Lower leg skin (tissue), 4 donors: ENCODE data around the gene ERMAP. TPM values are rescaled to one million over a fixed set of nuclear protein-coding genes. Genes with fewer than 3 reads are reported as not detected.
"Not testable (repeated sequence)": the region's sequence is repeated elsewhere in the genome, so short reads cannot be mapped to it uniquely, and the experiment has no call there.

Source experiments
- DNase-seq, 2 donors: peaks; one replicate each; pipeline ENCODE4 v3.0.0-alpha.2; 2019; ENCODE audit warnings: low spot score in 2 of 2
- H3K4me3 ChIP-seq: fragments of 200-600 bp; sonication (generic); 2 replicates; pipeline ENCODE4 v1.5.1; 2017; ENCODE audit warnings: mild to moderate bottlenecking, low read depth; ENCODE audit not compliant: poor library complexity, severe bottlenecking
- POLR2A ChIP-seq, 2 donors: fragments of 450-650 bp; IDR thresholded peaks; one replicate each; pipeline ENCODE4 v1.6.1; 2016 to 2017; ENCODE audit warnings: antibody characterized with exemption in 2 of 2, mild to moderate bottlenecking in 1 of 2, moderate library complexity in 1 of 2
- WGBS, 2 donors: methylation state at CpG; one replicate each; pipeline ENCODE4 v1.1.5; 2018; 5-methylcytosine and 5-hydroxymethylcytosine counted together
- intact Hi-C: fragments of 100-400 bp; cut with DNase I; formaldehyde crosslinking; loops from one replicate; pipeline ENCODE4 v1.15.0; 2023; ENCODE audit warnings: low total_unique reads
- total RNA-seq, 4 donors: library from RNA; depleted of rRNA; stranded (reverse); fragments of >200 nt; gene quantifications; one replicate each; pipeline ENCODE4 v1.1.0, GENCODE V29; 2016
- TF ChIP-seq, protein P1 (sequence below), 3 donors: fragments of 450-650 bp; IDR thresholded peaks; one replicate each; pipeline ENCODE4 v1.5.1; 2016; ENCODE audit warnings: antibody characterized with exemption in 3 of 3, mild to moderate bottlenecking in 3 of 3, moderate library complexity in 2 of 3

Gene ERMAP
- total RNA-seq, 4 donors from 2014 or later, result 8.0 to 11.5 (median 9.3) TPM

DNA sequence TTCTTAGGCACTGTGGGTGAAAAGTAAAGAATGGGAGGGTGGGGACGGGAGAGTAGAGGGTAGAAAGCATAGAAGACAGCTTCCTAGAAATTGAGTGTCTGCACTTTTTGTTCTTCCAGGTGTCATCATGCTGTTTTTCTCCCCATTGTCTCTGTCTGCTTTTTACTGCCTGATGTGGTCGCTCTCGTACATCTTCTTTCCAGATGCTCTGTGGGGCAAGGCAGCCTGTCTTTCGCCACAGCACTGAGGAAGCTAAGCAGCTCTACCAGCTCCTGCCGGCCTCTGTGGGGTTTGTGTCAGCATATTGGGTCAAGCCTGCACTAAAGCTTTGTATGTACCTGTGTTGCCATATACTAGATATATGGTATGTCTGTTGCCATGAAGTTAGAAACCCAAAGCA lies 18.9 kb upstream of the ERMAP start:
- intact Hi-C loops, result no loop called here
- DNase-seq, result no peak
- TF ChIP-seq, protein P1, sequence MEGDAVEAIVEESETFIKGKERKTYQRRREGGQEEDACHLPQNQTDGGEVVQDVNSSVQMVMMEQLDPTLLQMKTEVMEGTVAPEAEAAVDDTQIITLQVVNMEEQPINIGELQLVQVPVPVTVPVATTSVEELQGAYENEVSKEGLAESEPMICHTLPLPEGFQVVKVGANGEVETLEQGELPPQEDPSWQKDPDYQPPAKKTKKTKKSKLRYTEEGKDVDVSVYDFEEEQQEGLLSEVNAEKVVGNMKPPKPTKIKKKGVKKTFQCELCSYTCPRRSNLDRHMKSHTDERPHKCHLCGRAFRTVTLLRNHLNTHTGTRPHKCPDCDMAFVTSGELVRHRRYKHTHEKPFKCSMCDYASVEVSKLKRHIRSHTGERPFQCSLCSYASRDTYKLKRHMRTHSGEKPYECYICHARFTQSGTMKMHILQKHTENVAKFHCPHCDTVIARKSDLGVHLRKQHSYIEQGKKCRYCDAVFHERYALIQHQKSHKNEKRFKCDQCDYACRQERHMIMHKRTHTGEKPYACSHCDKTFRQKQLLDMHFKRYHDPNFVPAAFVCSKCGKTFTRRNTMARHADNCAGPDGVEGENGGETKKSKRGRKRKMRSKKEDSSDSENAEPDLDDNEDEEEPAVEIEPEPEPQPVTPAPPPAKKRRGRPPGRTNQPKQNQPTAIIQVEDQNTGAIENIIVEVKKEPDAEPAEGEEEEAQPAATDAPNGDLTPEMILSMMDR (IDR thresholded peaks at IDR 0.05), result no peak
- no peak for TF ChIP-seq POLR2A (IDR thresholded peaks at IDR 0.05)
- no peak overlapping the region for H3K4me3 ChIP-seq
- 75 to 85% methylated on average over 5 of the region's 5 CpGs for WGBS, 2 donors

DNA sequence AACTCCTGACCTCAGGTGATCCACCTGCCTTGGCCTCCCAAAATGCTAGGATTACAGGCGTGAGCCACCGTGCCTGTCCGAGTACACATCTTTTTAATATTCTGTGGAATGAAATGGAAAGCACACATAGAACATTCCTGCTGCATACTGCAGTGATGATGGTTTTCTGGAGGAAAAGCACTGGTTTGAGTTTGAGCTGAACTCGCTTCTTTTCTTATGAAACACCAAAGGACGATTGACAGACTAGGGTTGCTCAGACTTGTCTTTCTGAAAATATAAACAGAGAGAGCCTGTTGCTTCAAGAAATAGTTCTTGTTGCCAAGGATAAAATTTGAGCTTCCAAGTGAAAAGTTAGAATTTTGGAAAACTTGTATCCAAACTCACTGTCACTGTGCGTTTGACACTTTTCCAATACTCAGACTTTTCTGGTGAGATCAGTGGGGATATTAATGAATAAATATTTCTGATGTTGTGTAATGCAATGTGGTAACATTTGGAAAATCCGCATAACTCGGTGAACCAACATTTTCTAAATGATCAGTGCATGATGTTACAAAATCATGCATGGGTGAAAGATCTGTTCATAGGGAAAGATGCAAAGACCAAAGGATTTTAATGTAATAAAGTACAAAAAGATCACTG lies 15.0 kb upstream of the ERMAP start:
- no peak for DNase-seq
- intact Hi-C loops, result no loop called here
- WGBS, 2 donors, result 46 to 47% methylated on average over 8 of the region's 8 CpGs

DNA sequence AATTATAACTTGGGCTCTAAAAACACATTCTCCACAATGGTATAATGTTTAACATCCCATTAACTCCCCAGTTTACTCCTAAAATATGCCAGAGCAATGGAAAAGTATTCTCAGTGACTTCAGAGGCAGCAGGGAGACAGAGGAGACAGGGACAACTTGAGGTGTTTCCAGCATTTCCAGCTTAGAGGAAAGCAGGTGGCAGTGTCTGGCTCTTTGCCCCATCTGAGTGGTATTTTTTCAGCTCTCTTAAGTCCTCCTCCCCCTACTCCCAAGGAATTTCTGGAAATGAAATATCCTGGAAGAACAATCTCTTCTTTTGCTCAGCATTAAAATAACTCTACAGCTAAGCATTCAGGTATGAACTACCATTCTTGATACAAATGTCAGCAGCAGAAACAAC lies 10.8 kb upstream of the ERMAP start:
- no peak for TF ChIP-seq POLR2A (IDR thresholded peaks at IDR 0.05)
- TF ChIP-seq, protein P1 (IDR thresholded peaks at IDR 0.05), result no peak
- no peak for DNase-seq
- no peak overlapping the region for H3K4me3 ChIP-seq
- intact Hi-C loops, result no loop called here

More for the DNA sequence above, 15.0 kb upstream of the ERMAP start:
- TF ChIP-seq POLR2A (IDR thresholded peaks at IDR 0.05), result no peak
- TF ChIP-seq, protein P1 (IDR thresholded peaks at IDR 0.05), result no peak
- no peak overlapping the region for H3K4me3 ChIP-seq

DNA sequence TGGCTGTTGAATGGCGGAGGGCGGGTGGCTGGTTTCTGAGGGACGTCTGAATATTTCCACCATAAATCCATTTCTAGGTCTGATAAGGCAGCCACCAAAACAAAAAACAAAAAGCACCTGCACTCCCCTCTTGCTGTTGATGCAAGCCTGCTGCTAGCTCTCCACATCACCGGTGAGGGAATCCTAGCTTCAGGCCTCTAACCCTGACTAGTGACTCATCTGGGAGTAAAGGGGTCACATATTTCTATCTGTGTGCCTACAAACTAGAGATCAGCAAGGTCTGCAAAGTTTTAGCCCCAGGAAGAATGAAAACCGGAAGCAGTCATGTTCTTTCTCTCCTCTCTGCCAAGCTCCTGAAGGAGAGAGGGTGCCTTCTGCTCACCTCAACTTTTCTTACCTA lies 10.3 kb upstream of the ERMAP start:
- H3K4me3 ChIP-seq, result no peak overlapping the region
- intact Hi-C loops, result no loop called here
- DNase-seq, result no peak
- TF ChIP-seq POLR2A (IDR thresholded peaks at IDR 0.05), result no peak
- TF ChIP-seq, protein P1 (IDR thresholded peaks at IDR 0.05), result no peak
- WGBS, 2 donors, result 86 to 87% methylated on average over 5 of the region's 5 CpGs

DNA sequence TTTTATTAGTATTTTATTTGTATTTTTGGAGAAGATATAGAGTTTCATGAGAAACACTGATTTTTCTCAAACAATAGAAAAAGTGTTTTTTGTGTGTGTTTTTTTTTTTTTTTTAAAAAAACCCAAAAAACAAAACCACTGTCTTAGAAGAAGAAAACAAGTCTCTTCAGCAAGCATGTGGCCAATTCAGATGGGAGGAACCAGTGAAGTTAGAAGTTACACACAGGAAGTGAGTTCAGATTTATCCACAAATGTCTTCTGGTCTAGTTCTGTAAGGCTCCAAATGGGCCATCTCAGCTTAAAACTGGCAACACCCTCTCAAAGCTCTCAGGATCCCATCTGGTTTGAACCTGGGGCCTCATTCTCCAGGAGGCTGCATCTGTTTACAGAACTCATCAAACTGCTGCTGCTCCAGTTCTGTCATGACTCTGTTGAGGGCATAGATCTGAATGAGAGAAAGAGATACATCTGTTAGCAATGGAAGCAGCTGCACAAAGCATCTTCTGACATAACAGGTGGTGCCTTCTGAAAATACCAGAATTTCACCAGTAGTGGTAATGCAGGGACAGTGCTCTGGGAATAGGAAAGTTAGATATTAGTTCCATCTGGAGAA lies 9.8 kb upstream of the ERMAP start:
- H3K4me3 ChIP-seq, result no peak overlapping the region
- intact Hi-C loops, result no loop called here
- no peak for DNase-seq
- TF ChIP-seq, protein P1 (IDR thresholded peaks at IDR 0.05), result no peak
- no peak for TF ChIP-seq POLR2A (IDR thresholded peaks at IDR 0.05)

DNA sequence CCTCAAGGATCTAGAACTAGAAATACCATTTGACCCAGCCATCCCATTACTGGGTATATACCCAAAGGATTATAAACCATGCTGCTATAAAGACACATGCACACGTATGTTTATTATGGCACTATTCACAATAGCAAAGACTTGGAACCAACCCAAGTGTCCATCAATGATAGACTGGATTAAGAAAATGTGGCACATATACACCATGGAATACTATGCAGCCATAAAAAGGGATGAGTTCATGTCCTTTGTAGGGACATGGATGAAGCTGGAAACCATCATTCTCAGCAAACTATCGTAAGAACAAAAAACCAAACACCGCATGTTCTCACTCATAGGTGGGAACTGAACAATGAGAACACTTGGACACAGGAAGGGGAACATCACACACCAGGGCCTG lies 2.1 kb upstream of the ERMAP start:
- intact Hi-C loops, H3K4me3 ChIP-seq, DNase-seq: not testable (repeated sequence)
- 95 to 100% methylated on average over 3 of the region's 3 CpGs for WGBS, 2 donors
